HepG2 (cell line): ENCODE results near the gene FAM216A. TPM values are rescaled to one million over a fixed set of nuclear protein-coding genes. Genes with fewer than 3 reads are reported as not detected.
"Not testable (repeated sequence)": the region's sequence is repeated elsewhere in the genome, so short reads cannot be mapped to it uniquely, and the experiment has no call there.

Experiments used
- ATAC-seq: fragments of 200-7000 bp; cut with Tn5 transposase; 3 replicates; pipeline ENCODE4 v1.9.1; 2020; ENCODE audit warnings: mild to moderate bottlenecking, moderate library complexity
- BruUV-seq: library from RNA; stranded (reverse); fragments of 400-500 nt; replicated peaks from 2 replicates; lab custom pipeline; 2021; lab: Mats Ljungman, UMichigan
- CTCF ChIA-PET: fragments of 300-600 bp; formaldehyde crosslinking; extraction: SDS; loops from one replicate; lab custom pipeline; 2021; ENCODE audit warnings: low total read pairs, inconsistent platforms, low intra/inter-chr PET ratio; lab: Yijun Ruan, JAX
- POLR2A ChIA-PET: fragments of 350-600 bp; sonication (Branson Sonifier 250); formaldehyde crosslinking; loops from one replicate; lab custom pipeline; 2020; ENCODE audit warnings: antibody characterized with exemption, inconsistent platforms; lab: Yijun Ruan, JAX
- DNase-seq: peaks from one replicate; pipeline ENCODE4 v3.0.0-alpha.2; 2015; ENCODE audit warnings: low spot score
- FAIRE-seq: peaks from 3 replicates; lab custom pipeline; 2011; peaks lifted over from hg19 to GRCh38; lab: Jason Lieb, UNC
- H2AFZ ChIP-seq: one replicate; pipeline ENCODE4 v1.6.1; 2011; ENCODE audit warnings: low read length, inconsistent platforms
- H3K27ac ChIP-seq: fragments of 300-600 bp; 3 replicates; pipeline ENCODE4 v1.8.0; 2011; ENCODE audit warnings: mixed run types, mild to moderate bottlenecking, mixed read lengths, low read length, inconsistent platforms; ENCODE audit not compliant: insufficient read depth; ENCODE audit errors: extremely low read length
- H3K27me3 ChIP-seq, 2 experiments: fragments of 200-600 bp in 1 of 2; 2 replicates in 1 of 2; 3 replicates in 1 of 2; pipeline versions ENCODE4 v1.6.0 to v1.8.0; 2011; ENCODE audit warnings: low read length in 2 of 2, mild to moderate bottlenecking in 2 of 2, moderate library complexity in 2 of 2, inconsistent platforms in 1 of 2; ENCODE audit not compliant: insufficient read depth in 2 of 2, control insufficient read depth in 1 of 2
- H3K36me3 ChIP-seq, 2 experiments: fragments of 200-600 bp in 1 of 2; replicated peaks in 1 of 2; 2 replicates in 1 of 2; 3 replicates in 1 of 2; pipeline versions ENCODE4 v1.5.1 to v1.8.0; 2011; ENCODE audit warnings: low read length in 2 of 2, inconsistent platforms in 1 of 2; ENCODE audit not compliant: insufficient read depth in 2 of 2, control insufficient read depth in 1 of 2
- H3K4me1 ChIP-seq: 2 replicates; pipeline ENCODE4 v1.5.1; 2012; ENCODE audit warnings: low read length, inconsistent platforms; ENCODE audit not compliant: insufficient read depth
- H3K4me2 ChIP-seq: 2 replicates; pipeline ENCODE4 v1.6.0; 2011; ENCODE audit warnings: low read depth, low read length, inconsistent platforms
- H3K4me3 ChIP-seq, 3 experiments: fragments of 200-600 bp in 1 of 3; sonication (generic), shearing (Covaris generic) in 1 of 3; replicated peaks in 1 of 3; 2 replicates each; pipeline ENCODE4 v1.5.1; 2011 to 2016; ENCODE audit warnings: low read length in 3 of 3, inconsistent platforms in 2 of 3, low read depth in 2 of 3, mild to moderate bottlenecking in 2 of 3, control low read depth in 1 of 3, mixed read lengths in 1 of 3; ENCODE audit not compliant: insufficient read depth in 1 of 3
- H3K79me2 ChIP-seq: one replicate; pipeline ENCODE4 v1.6.1; 2011; ENCODE audit warnings: low read length, inconsistent platforms; ENCODE audit not compliant: insufficient read depth
- H3K9ac ChIP-seq: 2 replicates; pipeline ENCODE4 v1.6.0; 2011; ENCODE audit warnings: mild to moderate bottlenecking, low read depth, low read length, inconsistent platforms; ENCODE audit not compliant: insufficient read depth
- H3K9me3 ChIP-seq: 2 replicates; pipeline ENCODE4 v1.5.1; 2012; ENCODE audit warnings: mild to moderate bottlenecking, low read length
- H4K20me1 ChIP-seq: 2 replicates; pipeline ENCODE4 v1.6.0; 2011; ENCODE audit warnings: inconsistent platforms, mild to moderate bottlenecking, low read length, moderate library complexity; ENCODE audit not compliant: insufficient read depth
- ARID2 ChIP-seq: sonication (generic); formaldehyde crosslinking; IDR thresholded peaks from 2 replicates; pipeline ENCODE4 v1.8.1; 2022; ENCODE audit warnings: mild to moderate bottlenecking, missing genetic modification reagents, borderline replicate concordance
- ELF3 ChIP-seq: IDR thresholded peaks from 2 replicates; pipeline ENCODE4 v1.6.1; 2016; ENCODE audit warnings: missing genetic modification reagents, missing compliant biosample characterization
- IKZF1 ChIP-seq: fragments of 450-650 bp; IDR thresholded peaks from 2 replicates; pipeline ENCODE4 v1.7.1; 2016
- KDM5B ChIP-seq: sonication (generic); formaldehyde crosslinking; IDR thresholded peaks from 2 replicates; pipeline ENCODE4 v1.4.0; 2020; ENCODE audit warnings: missing genetic modification reagents, mild to moderate bottlenecking, borderline replicate concordance
- RBAK ChIP-seq: sonication (generic); formaldehyde crosslinking; IDR thresholded peaks from 2 replicates; pipeline ENCODE4 v1.5.1; 2020; ENCODE audit warnings: mild to moderate bottlenecking, missing genetic modification reagents
- TEAD3 ChIP-seq: optimal IDR thresholded peaks from 2 replicates; pipeline ENCODE3; 2016; ENCODE audit warnings: borderline replicate concordance
- ZBTB7A ChIP-seq: sonication (generic); formaldehyde crosslinking; IDR thresholded peaks from 2 replicates; pipeline ENCODE4 v1.8.0; 2022; ENCODE audit warnings: mild to moderate bottlenecking, missing genetic modification reagents
- ZSCAN22 ChIP-seq: sonication (generic); formaldehyde crosslinking; IDR thresholded peaks from 2 replicates; pipeline ENCODE4 v1.4.0; 2020; ENCODE audit warnings: mild to moderate bottlenecking, missing genetic modification reagents
- WGBS: methylation state at CpG from one replicate; pipeline ENCODE4 v1.1.6; 2017; ENCODE audit warnings: low lambda C conversion rate; 5-methylcytosine and 5-hydroxymethylcytosine counted together
- in situ Hi-C: cut with HindIII; loops from 2 replicates; pipeline ENCODE4 v1.10.0; 2017; ENCODE audit warnings: low pct_unique_long_range_greater_than_20kb; ENCODE audit not compliant: extremely low pct_ligation_motif_present
- intact Hi-C: fragments of 100-400 bp; cut with micrococcal nuclease; formaldehyde crosslinking; loops from one replicate; pipeline ENCODE4 v1.10.0; 2022; ENCODE audit not compliant: unreplicated experiment
- polyA plus RNA-seq, 8 experiments: library from polyadenylated mRNA; depleted of rRNA in 3 of 8; stranded (reverse) in 7 of 8; unstranded in 1 of 8; fragments of >200 nt; fragmentation: Illumina TruSeq in 4 of 8; extraction: Trizol in 4 of 8; gene quantifications; 2 replicates each; pipeline versions ENCODE4 v1.2.1 to v1.2.3, GENCODE V29; 2011 to 2016; ENCODE audit warnings: low read depth in 4 of 8, missing spikeins in 1 of 8, mixed read lengths in 1 of 8; ENCODE audit not compliant: insufficient read depth in 1 of 8
- total RNA-seq, 5 experiments: library from RNA; depleted of rRNA; stranded (reverse); fragments of >200 nt; fragmentation: Illumina TruSeq; extraction: Trizol; gene quantifications; 2 replicates each; pipeline ENCODE4 v1.2.3, GENCODE V29; 2016; ENCODE audit warnings: low read depth in 1 of 5
- TF ChIP-seq, protein P1 (sequence below): sonication (generic); formaldehyde crosslinking; conservative IDR thresholded peaks from 2 replicates; pipeline ENCODE4 v1.4.0; 2020; ENCODE audit warnings: missing genetic modification reagents
- TF ChIP-seq, protein P2 (sequence below): IDR thresholded peaks from 2 replicates; pipeline ENCODE4 v1.6.1; 2016; ENCODE audit warnings: low read depth
- TF ChIP-seq, protein P3 (sequence below): sonication (generic); formaldehyde crosslinking; IDR thresholded peaks from 2 replicates; pipeline ENCODE4 v1.5.0; 2020; ENCODE audit warnings: missing genetic modification reagents
- TF ChIP-seq, protein P4 (sequence below): IDR thresholded peaks from 2 replicates; pipeline ENCODE4 v1.6.1; 2012; ENCODE audit warnings: inconsistent platforms

FAM216A gene
- total and polyA plus RNA-seq, 2 of the 13 experiments (the other 11 are each of a cell fraction or from before 2014, with no cell fraction given), result 20.3 to 31.2 TPM

DNA sequence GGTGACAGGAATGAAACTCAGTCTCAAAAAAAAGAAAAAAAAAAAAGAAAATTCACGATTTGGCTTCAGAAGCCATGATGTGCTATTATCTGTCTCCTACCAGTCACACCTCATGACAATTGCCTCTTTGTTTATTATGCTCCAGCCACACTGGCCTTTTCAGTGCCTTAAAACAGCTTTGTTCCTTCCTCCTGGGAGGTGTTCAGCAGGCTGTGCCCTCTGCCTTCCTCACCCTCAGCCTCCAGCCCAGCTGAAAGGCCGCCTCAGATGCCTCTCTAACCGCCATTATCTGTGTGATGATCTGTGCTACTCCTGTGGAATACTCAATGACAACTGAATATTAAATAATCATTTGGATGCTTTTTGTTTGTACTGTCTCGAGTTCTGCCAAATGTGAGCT lies 9.9 kb upstream of the FAM216A start (continued):
- TF ChIP-seq KDM5B (CRISPR knock-in tag) (no peak), ARID2 (no peak)
- TF ChIP-seq, all 625 proteins: peak for 0

DNA sequence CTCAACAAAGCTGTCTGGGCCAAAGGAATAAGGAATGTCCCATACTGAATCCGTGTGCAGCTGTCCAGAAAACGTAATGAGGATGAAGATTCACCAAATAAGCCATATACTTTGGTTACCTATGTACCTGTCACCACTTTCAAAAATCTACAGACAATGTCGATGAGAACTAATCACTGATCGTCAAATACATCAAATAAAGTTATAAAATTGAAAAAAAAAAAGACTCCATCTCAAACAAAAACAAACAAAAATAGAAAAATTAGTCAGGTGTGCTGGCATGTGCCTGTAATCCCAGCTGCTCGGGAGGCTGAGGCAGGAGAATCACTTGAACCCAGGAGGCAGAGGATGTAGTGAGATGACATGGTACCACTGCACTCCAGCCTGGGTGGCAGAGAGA lies 7.5 kb upstream of the FAM216A start:
- H3K4me2 ChIP-seq, H4K20me1 ChIP-seq, H3K9ac ChIP-seq, ATAC-seq, H3K79me2 ChIP-seq, CTCF ChIA-PET, POLR2A ChIA-PET, FAIRE-seq, H3K27ac ChIP-seq, H3K9me3 ChIP-seq, in situ Hi-C loops, H3K4me1 ChIP-seq, DNase-seq, H2AFZ ChIP-seq, intact Hi-C loops, H3K4me3 ChIP-seq, BruUV-seq, H3K27me3 ChIP-seq: not testable (repeated sequence)
- 94% methylated on average over 5 of the region's 5 CpGs for WGBS
- H3K36me3 ChIP-seq, result peaks cover 10 to 62% of the 10 kb centered on the region in 2 experiments

DNA sequence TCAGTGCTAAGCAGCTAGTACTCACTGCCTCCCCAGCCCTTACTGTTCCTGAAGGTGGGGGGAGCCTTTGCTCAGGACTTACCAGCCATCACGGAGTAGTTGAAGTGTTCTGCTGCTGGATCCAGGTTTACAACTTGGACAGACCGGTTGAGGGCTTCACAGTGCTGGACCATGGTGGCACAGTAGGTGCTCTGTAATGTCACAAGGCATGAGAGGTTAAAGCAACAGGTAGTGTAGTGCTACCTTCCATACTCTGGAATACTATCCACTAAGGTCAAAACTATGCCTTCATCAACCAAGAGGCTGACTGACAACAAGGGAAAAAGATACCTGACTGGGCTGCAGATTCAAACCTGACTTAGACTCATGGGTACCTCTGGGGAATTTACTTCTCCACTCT lies 3.6 kb upstream of the FAM216A start:
- Histone ChIP-seq H3K9me3 (no peaks in the 10 kb centered on the region), H2AFZ (no peak overlapping the region), H4K20me1 (no peaks in the 10 kb centered on the region), H3K4me3 (no peak overlapping the region), H3K79me2 (peaks cover 22% of the 10 kb centered on the region), H3K27ac (no peak overlapping the region), H3K4me2 (no peak overlapping the region), H3K4me1 (peaks cover 18% of the 10 kb centered on the region), H3K36me3 (peaks cover 5 to 38% of the 10 kb centered on the region in 2 experiments), H3K27me3 (peaks cover 0 to 3% of the 10 kb centered on the region in 2 experiments; a peak in 1 of 5 replicates), H3K9ac (no peak overlapping the region)
- BruUV-seq, result no TSS peak
- ATAC-seq, result no peak
- in situ Hi-C loops, result no loop called here
- WGBS, result 93% methylated on average over 2 of the region's 2 CpGs
- ChIA-PET POLR2A (no interaction called here), CTCF (no interaction called here)
- FAIRE-seq, result no peak
- intact Hi-C loops, result no loop called here
- no peak for DNase-seq
- TF ChIP-seq ZBTB7A (CRISPR knock-in tag), result no peak
- TF ChIP-seq, protein P1, sequence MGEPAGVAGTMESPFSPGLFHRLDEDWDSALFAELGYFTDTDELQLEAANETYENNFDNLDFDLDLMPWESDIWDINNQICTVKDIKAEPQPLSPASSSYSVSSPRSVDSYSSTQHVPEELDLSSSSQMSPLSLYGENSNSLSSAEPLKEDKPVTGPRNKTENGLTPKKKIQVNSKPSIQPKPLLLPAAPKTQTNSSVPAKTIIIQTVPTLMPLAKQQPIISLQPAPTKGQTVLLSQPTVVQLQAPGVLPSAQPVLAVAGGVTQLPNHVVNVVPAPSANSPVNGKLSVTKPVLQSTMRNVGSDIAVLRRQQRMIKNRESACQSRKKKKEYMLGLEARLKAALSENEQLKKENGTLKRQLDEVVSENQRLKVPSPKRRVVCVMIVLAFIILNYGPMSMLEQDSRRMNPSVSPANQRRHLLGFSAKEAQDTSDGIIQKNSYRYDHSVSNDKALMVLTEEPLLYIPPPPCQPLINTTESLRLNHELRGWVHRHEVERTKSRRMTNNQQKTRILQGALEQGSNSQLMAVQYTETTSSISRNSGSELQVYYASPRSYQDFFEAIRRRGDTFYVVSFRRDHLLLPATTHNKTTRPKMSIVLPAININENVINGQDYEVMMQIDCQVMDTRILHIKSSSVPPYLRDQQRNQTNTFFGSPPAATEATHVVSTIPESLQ, result no peak
- no peak for TF ChIP-seq ELF3
- TF ChIP-seq TEAD3 (CRISPR knock-in tag), result no peak
- no peak for TF ChIP-seq IKZF1
- TF ChIP-seq, protein P2, sequence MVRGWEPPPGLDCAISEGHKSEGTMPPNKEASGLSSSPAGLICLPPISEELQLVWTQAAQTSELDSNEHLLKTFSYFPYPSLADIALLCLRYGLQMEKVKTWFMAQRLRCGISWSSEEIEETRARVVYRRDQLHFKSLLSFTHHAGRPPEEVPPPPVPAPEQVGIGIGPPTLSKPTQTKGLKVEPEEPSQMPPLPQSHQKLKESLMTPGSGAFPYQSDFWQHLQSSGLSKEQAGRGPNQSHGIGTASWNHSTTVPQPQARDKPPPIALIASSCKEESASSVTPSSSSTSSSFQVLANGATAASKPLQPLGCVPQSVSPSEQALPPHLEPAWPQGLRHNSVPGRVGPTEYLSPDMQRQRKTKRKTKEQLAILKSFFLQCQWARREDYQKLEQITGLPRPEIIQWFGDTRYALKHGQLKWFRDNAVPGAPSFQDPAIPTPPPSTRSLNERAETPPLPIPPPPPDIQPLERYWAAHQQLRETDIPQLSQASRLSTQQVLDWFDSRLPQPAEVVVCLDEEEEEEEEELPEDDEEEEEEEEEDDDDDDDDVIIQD (CRISPR knock-in tag), result no peak
- TF ChIP-seq ZSCAN22, result no peak
- TF ChIP-seq RBAK (CRISPR knock-in tag), result no peak
- TF ChIP-seq, protein P3, sequence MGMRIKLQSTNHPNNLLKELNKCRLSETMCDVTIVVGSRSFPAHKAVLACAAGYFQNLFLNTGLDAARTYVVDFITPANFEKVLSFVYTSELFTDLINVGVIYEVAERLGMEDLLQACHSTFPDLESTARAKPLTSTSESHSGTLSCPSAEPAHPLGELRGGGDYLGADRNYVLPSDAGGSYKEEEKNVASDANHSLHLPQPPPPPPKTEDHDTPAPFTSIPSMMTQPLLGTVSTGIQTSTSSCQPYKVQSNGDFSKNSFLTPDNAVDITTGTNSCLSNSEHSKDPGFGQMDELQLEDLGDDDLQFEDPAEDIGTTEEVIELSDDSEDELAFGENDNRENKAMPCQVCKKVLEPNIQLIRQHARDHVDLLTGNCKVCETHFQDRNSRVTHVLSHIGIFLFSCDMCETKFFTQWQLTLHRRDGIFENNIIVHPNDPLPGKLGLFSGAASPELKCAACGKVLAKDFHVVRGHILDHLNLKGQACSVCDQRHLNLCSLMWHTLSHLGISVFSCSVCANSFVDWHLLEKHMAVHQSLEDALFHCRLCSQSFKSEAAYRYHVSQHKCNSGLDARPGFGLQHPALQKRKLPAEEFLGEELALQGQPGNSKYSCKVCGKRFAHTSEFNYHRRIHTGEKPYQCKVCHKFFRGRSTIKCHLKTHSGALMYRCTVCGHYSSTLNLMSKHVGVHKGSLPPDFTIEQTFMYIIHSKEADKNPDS, result no peak
- TF ChIP-seq, protein P4, sequence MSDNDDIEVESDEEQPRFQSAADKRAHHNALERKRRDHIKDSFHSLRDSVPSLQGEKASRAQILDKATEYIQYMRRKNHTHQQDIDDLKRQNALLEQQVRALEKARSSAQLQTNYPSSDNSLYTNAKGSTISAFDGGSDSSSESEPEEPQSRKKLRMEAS, result no peak
